ENCODE results near the gene TTYH3. TPM values are rescaled to one million over a fixed set of nuclear protein-coding genes. Genes with fewer than 3 reads are reported as not detected.

The TTYH3 gene
- total and polyA plus RNA-seq, 2 of the 8 experiments (the other 6 are each of a cell fraction or from before 2014, with no cell fraction given), result 66.2 to 169 TPM

- TF ChIP-seq CHD7 (IDR thresholded peaks at IDR 0.05; ENCODE audit: insufficient replicate concordance, low read length), result no peak
- TF ChIP-seq KDM5A (IDR thresholded peaks at IDR 0.05; ENCODE audit: low read length), result no peak
Observed at GRCh38 chr7:2592375-2592865, 39.4 kb upstream of the TTYH3 start (continued).

Data from H1 (cell line).